Measurements from ENCODE around the gene SRL. TPM values are rescaled to one million over a fixed set of nuclear protein-coding genes. Genes with fewer than 3 reads are reported as not detected.
"Not testable (repeated sequence)": the region's sequence is repeated elsewhere in the genome, so short reads cannot be mapped to it uniquely, and the experiment has no call there.

The SRL gene
- total RNA-seq, 2 experiments from 2014 or later: not detected

GRCh38 chr16:4260360-4260759, 18.5 kb upstream of the SRL start:
- Histone ChIP-seq H3K27me3 (ENCODE audit: control insufficient read depth in 1 of 2, insufficient read depth in 2 of 2, low read length in 2 of 2) (no peaks in the 10 kb centered on the region), H3K9me3 (ENCODE audit: control insufficient read depth in 1 of 2, insufficient read depth in 1 of 2, low read length in 2 of 2) (peaks cover 0 to 4% of the 10 kb centered on the region in 2 experiments), H3K36me3 (ENCODE audit: insufficient read depth, low read length) (peaks cover 37% of the 10 kb centered on the region), H3K27ac (ENCODE audit: low read depth in 1 of 2, low read length in 2 of 2) (no peak overlapping the region), H3K4me3 (ENCODE audit: low read length) (no peak overlapping the region), H3K4me1 (ENCODE audit: insufficient read depth, low read length) (peaks cover 2% of the 10 kb centered on the region)
- ChIA-PET CTCF (interaction anchor here (1.6 kb wide), 1 partner anchor 28 kb away, joined by 3 read pairs; no protein-coding TSS in a partner anchor), POLR2A (interaction anchor here (3.6 kb wide), 1 partner anchor 12 kb away, joined by 16 read pairs; the partner anchor contains the start of gene TFAP4)
- ATAC-seq (ENCODE audit: poor library complexity): no peak
- Mint-ChIP-seq H3K27me3 (no peaks in the 10 kb centered on the region), H3K4me3 (no peak overlapping the region), H3K9me3 (no peaks in the 10 kb centered on the region), H3K27ac (no peak overlapping the region), H3K36me3 (ENCODE audit: low read depth) (peaks cover 29% of the 10 kb centered on the region), H3K4me1 (ENCODE audit: low read depth) (peaks cover 8% of the 10 kb centered on the region)
- no peak for DNase-seq
- intact Hi-C loops (cut with DNase I, micrococcal nuclease): no loop called here
- no peak for TF ChIP-seq CTCF (IDR thresholded peaks at IDR 0.05)

GRCh38 chr16:4257646-4258556, 16.0 kb upstream of the SRL start:
- no peak overlapping the region for H3K4me3 Mint-ChIP-seq
- DNase-seq: no peak
- H3K27ac Mint-ChIP-seq: no peak overlapping the region
- Histone ChIP-seq H3K27ac (ENCODE audit: low read depth in 1 of 2, low read length in 2 of 2) (no peak overlapping the region), H3K27me3 (ENCODE audit: control insufficient read depth in 1 of 2, insufficient read depth in 2 of 2, low read length in 2 of 2) (no peaks in the 10 kb centered on the region), H3K4me3 (ENCODE audit: low read length) (no peak overlapping the region), H3K9me3 (ENCODE audit: control insufficient read depth in 1 of 2, insufficient read depth in 1 of 2, low read length in 2 of 2) (peaks cover 0 to 4% of the 10 kb centered on the region in 2 experiments), H3K4me1 (ENCODE audit: insufficient read depth, low read length) (peaks cover 11% of the 10 kb centered on the region), H3K36me3 (ENCODE audit: insufficient read depth, low read length) (peaks cover 34% of the 10 kb centered on the region)
- TF ChIP-seq CTCF (IDR thresholded peaks at IDR 0.05): no peak
- intact Hi-C loops (cut with DNase I, micrococcal nuclease): loop anchor here in 1 of 2 experiments (10.0 kb wide), 1 partner anchor 543 kb away; the partner anchor contains the start of gene TRAP1
- no peaks in the 10 kb centered on the region for H3K9me3 Mint-ChIP-seq
- peaks cover 38% of the 10 kb centered on the region for H3K36me3 Mint-ChIP-seq (ENCODE audit: low read depth)
- H3K27me3 Mint-ChIP-seq: no peaks in the 10 kb centered on the region
- ChIA-PET POLR2A (interaction anchor here (3.6 kb wide), 1 partner anchor 15 kb away, joined by 16 read pairs; the partner anchor contains the start of gene TFAP4), CTCF (no interaction called here)
- no peak for ATAC-seq (ENCODE audit: poor library complexity)
- H3K4me1 Mint-ChIP-seq (ENCODE audit: low read depth): peaks cover 13% of the 10 kb centered on the region

- peak overlapping the region; percentile 96 for H3K27ac Mint-ChIP-seq
- peak overlapping the region; percentile 91 for H3K4me3 ChIP-seq (ENCODE audit: low read length)
- H3K4me1 Mint-ChIP-seq (ENCODE audit: low read depth): peaks cover 10% of the 10 kb centered on the region
- H3K27ac ChIP-seq (ENCODE audit: low read depth in 1 of 2, low read length in 2 of 2): peak overlapping the region; percentile 86 to 88
- no peaks in the 10 kb centered on the region for H3K9me3 ChIP-seq (ENCODE audit: control insufficient read depth in 1 of 2, insufficient read depth in 1 of 2, low read length in 2 of 2)
- peak overlapping the region; percentile 96 for H3K4me3 Mint-ChIP-seq
- no peaks in the 10 kb centered on the region for H3K27me3 ChIP-seq (ENCODE audit: control insufficient read depth in 1 of 2, insufficient read depth in 2 of 2, low read length in 2 of 2)
- H3K36me3 ChIP-seq (ENCODE audit: insufficient read depth, low read length): peaks cover 8% of the 10 kb centered on the region
- no peaks in the 10 kb centered on the region for H3K9me3 Mint-ChIP-seq
- ChIA-PET POLR2A (interaction anchor here (0.6 to 4.0 kb wide), 23 partner anchors 10 to 1533 kb away, joined by 3 to 179 read pairs (median 4); partner anchors contain the start of genes ADCY9, ANKS3, CREBBP and DNAAF8), CTCF (interaction anchor here (0.6 to 2.8 kb wide), 46 partner anchors 8 to 1289 kb away, joined by 3 to 83 read pairs (median 4); partner anchors contain the start of genes ADCY9, DNAAF8, HMOX2 and MGRN1)
- peaks cover 14% of the 10 kb centered on the region for H3K36me3 Mint-ChIP-seq (ENCODE audit: low read depth)
- TF ChIP-seq CTCF (IDR thresholded peaks at IDR 0.05): no peak
- H3K4me1 ChIP-seq (ENCODE audit: insufficient read depth, low read length): peaks cover 18% of the 10 kb centered on the region
- peak; percentile 99 to 100 (median 99) for DNase-seq
- H3K27me3 Mint-ChIP-seq: no peaks in the 10 kb centered on the region
- ATAC-seq (ENCODE audit: poor library complexity): peak; percentile 94
- intact Hi-C loops (cut with DNase I, micrococcal nuclease): loop anchor here (1.0 to 10.0 kb wide), 11 partner anchors 18 to 703 kb away; partner anchors contain the start of genes ADCY9 (in 1 of the 2), CREBBP (in 1 of the 2), GLYR1 (in 1 of the 2) and TRAP1 (in 1 of the 2)
Observed at GRCh38 chr16:4253394-4254150, 11.7 kb upstream of the SRL start.

DNA sequence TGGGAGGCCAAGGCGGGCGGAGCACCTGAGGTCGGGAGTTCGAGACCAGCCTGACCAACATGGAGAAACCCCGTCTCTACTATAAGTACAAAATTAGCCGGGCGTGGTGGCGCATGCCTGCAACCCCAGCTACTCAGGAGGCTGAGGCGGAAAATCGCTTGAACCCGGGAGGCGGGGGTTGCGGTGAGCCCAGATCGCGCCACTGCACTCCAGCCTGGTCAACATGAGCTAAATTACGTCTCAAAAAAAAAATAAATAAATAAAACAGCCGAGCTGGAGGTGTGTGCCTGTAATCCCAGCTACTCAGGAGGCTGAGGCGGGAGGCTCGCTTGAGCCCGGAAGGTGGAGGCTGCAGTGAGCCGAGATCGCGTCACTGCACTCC, 11.1 kb upstream of the SRL start:
- H3K27me3 ChIP-seq (ENCODE audit: control insufficient read depth in 1 of 2, insufficient read depth in 2 of 2, low read length in 2 of 2); H3K36me3 Mint-ChIP-seq (ENCODE audit: low read depth); ATAC-seq (ENCODE audit: poor library complexity); H3K9me3 ChIP-seq (ENCODE audit: control insufficient read depth in 1 of 2, insufficient read depth in 1 of 2, low read length in 2 of 2); H3K27me3 Mint-ChIP-seq; H3K9me3 Mint-ChIP-seq; DNase-seq; H3K36me3 ChIP-seq (ENCODE audit: insufficient read depth, low read length); H3K4me1 Mint-ChIP-seq (ENCODE audit: low read depth): not testable (repeated sequence)
- intact Hi-C loops (cut with DNase I, micrococcal nuclease): loop anchor here (1.0 to 10.0 kb wide), 8 partner anchors 54 to 594 kb away; partner anchors contain the start of genes ADCY9 (in 1 of the 2), CREBBP (in 1 of the 2), GLYR1 (in 1 of the 2) and TRAP1 (in 1 of the 2)
- peak overlapping the region; percentile 91 for H3K4me3 ChIP-seq (ENCODE audit: low read length)
- ChIA-PET CTCF (interaction anchor here (1.0 to 2.8 kb wide), 16 partner anchors 9 to 641 kb away, joined by 3 to 83 read pairs (median 8); partner anchors contain the start of gene TFAP4), POLR2A (interaction anchor here (0.7 to 4.0 kb wide), 12 partner anchors 13 to 852 kb away, joined by 3 to 179 read pairs (median 4); partner anchors contain the start of genes ADCY9, MGRN1, TFAP4 and TRAP1)
- Mint-ChIP-seq H3K4me3 (peak overlapping the region; percentile 96), H3K27ac (peak overlapping the region; percentile 96)
- H3K27ac ChIP-seq (ENCODE audit: low read depth in 1 of 2, low read length in 2 of 2): peak overlapping the region; percentile 86 to 88
- peaks cover 18% of the 10 kb centered on the region for H3K4me1 ChIP-seq (ENCODE audit: insufficient read depth, low read length)
